A673 (cell line): ENCODE data around the gene TRAF5. TPM values are rescaled to one million over a fixed set of nuclear protein-coding genes. Genes with fewer than 3 reads are reported as not detected.
A peak's percentile ranks its signal among the peaks of the same experiment; 100 is the strongest.

ENCODE experiments used
- BruUV-seq: library from RNA; stranded (reverse); fragments of 400-500 nt; replicated peaks from 2 replicates; lab custom pipeline; 2021; lab: Mats Ljungman, UMichigan
- CTCF ChIA-PET: fragments of 300-600 bp; sonication (Branson Sonifier 250); formaldehyde crosslinking; loops from one replicate; lab custom pipeline; 2022; ENCODE audit warnings: antibody characterized with exemption; lab: Charles Lee
- POLR2A ChIA-PET: fragments of 300-600 bp; sonication (Branson Sonifier 250); formaldehyde crosslinking; loops from one replicate; lab custom pipeline; 2022; ENCODE audit warnings: antibody characterized with exemption; ENCODE audit not compliant: low non-redundant PET; lab: Charles Lee
- DNase-seq: peaks from one replicate; pipeline ENCODE4 v3.0.0-alpha.2; 2015; ENCODE audit warnings: low spot score
- H3K27ac ChIP-seq: fragments of 200-600 bp; sonication (generic); 2 replicates; pipeline ENCODE4 v1.5.1; 2016; ENCODE audit warnings: mixed run types, low read depth, mild to moderate bottlenecking, mixed read lengths, antibody characterized with exemption, low read length; ENCODE audit not compliant: poor library complexity, severe bottlenecking
- H3K27me3 ChIP-seq: fragments of 200-600 bp; sonication (generic); replicated peaks from 2 replicates; pipeline ENCODE4 v1.6.1; 2017; ENCODE audit warnings: mixed run types, low read depth, mild to moderate bottlenecking, mixed read lengths, antibody characterized with exemption, low read length; ENCODE audit not compliant: insufficient read depth, poor library complexity
- H3K36me3 ChIP-seq: fragments of 200-600 bp; sonication (generic); 2 replicates; pipeline ENCODE4 v1.6.1; 2016; ENCODE audit warnings: mixed run types, mild to moderate bottlenecking, mixed read lengths, antibody characterized with exemption, low read length; ENCODE audit not compliant: insufficient read depth, poor library complexity, severe bottlenecking
- H3K4me1 ChIP-seq: fragments of 200-600 bp; sonication (generic); 2 replicates; pipeline ENCODE4 v1.6.1; 2017; ENCODE audit warnings: mixed run types, mild to moderate bottlenecking, mixed read lengths, antibody characterized with exemption, low read length; ENCODE audit not compliant: insufficient read depth, poor library complexity, severe bottlenecking
- H3K4me3 ChIP-seq: fragments of 200-600 bp; sonication (generic); 2 replicates; pipeline ENCODE4 v1.5.1; 2016; ENCODE audit warnings: low read depth, mixed run types, mild to moderate bottlenecking, mixed read lengths, low read length; ENCODE audit not compliant: poor library complexity, severe bottlenecking
- H3K9me3 ChIP-seq: fragments of 200-600 bp; sonication (generic); 2 replicates; pipeline ENCODE4 v1.6.1; 2016; ENCODE audit warnings: mixed run types, low read depth, mild to moderate bottlenecking, mixed read lengths, antibody characterized with exemption, low read length; ENCODE audit not compliant: poor library complexity, severe bottlenecking
- CTCF ChIP-seq: fragments of 300-800, 200-600 bp; sonication (generic); conservative IDR thresholded peaks from 2 replicates; pipeline ENCODE4 v1.5.1; 2017; ENCODE audit warnings: low read depth, mild to moderate bottlenecking, antibody characterized with exemption, low read length, moderate library complexity, mixed read lengths
- EZH2 ChIP-seq: fragments of 200-600 bp; sonication (generic); IDR thresholded peaks from 2 replicates; pipeline ENCODE4 v1.6.1; 2017; ENCODE audit warnings: borderline replicate concordance, low read depth, mild to moderate bottlenecking, mixed read lengths, antibody characterized with exemption, low read length; ENCODE audit not compliant: poor library complexity, severe bottlenecking
- intact Hi-C: fragments of 100-400 bp; cut with micrococcal nuclease; formaldehyde crosslinking; loops from one replicate; pipeline ENCODE4 v1.10.0; 2022; ENCODE audit not compliant: unreplicated experiment
- total RNA-seq: library from RNA; stranded (reverse); gene quantifications from 2 replicates; pipeline ENCODE4 v1.2.3, GENCODE V29; 2021

The TRAF5 gene
- total RNA-seq, 1 experiment from 2014 or later = 7.1 TPM

GRCh38 chr1:211287218-211287617 lies 39.4 kb upstream of the TRAF5 start:
- Histone ChIP-seq H3K9me3 (no peaks in the 10 kb centered on the region), H3K36me3 (peaks cover 43% of the 10 kb centered on the region), H3K27me3 (no peaks in the 10 kb centered on the region), H3K27ac (no peak overlapping the region), H3K4me3 (no peak overlapping the region), H3K4me1 (peaks cover 7% of the 10 kb centered on the region)
- peak; percentile 37 for DNase-seq
- intact Hi-C loops = no loop called here
- ChIA-PET CTCF (no interaction called here), POLR2A (no interaction called here)
- no TSS peak for BruUV-seq
- TF ChIP-seq CTCF (no peak), EZH2 (no peak)

- no peaks in the 10 kb centered on the region for H3K9me3 ChIP-seq
- no peak for TF ChIP-seq EZH2
- CTCF ChIA-PET = no interaction called here
- BruUV-seq = no TSS peak
- H3K36me3 ChIP-seq = peaks cover 60% of the 10 kb centered on the region
- DNase-seq = no peak
- POLR2A ChIA-PET = no interaction called here
- no peak overlapping the region for H3K27ac ChIP-seq
- H3K4me1 ChIP-seq = no peaks in the 10 kb centered on the region
- intact Hi-C loops = no loop called here
- no peak overlapping the region for H3K4me3 ChIP-seq
- H3K27me3 ChIP-seq = no peaks in the 10 kb centered on the region
Measured at GRCh38 chr1:211292411-211292810, 34.2 kb upstream of the TRAF5 start.

GRCh38 chr1:211296396-211296795 lies 30.2 kb upstream of the TRAF5 start:
- peaks cover 41% of the 10 kb centered on the region for H3K36me3 ChIP-seq
- CTCF ChIA-PET = no interaction called here
- no peaks in the 10 kb centered on the region for H3K9me3 ChIP-seq
- DNase-seq = no peak
- no peak overlapping the region for H3K27ac ChIP-seq
- H3K4me1 ChIP-seq = no peaks in the 10 kb centered on the region
- no peaks in the 10 kb centered on the region for H3K27me3 ChIP-seq
- intact Hi-C loops = no loop called here
- no peak for TF ChIP-seq CTCF
- TF ChIP-seq EZH2 = no peak
- BruUV-seq = no TSS peak
- POLR2A ChIA-PET = no interaction called here
- H3K4me3 ChIP-seq = no peak overlapping the region

GRCh38 chr1:211305044-211305443 lies 21.6 kb upstream of the TRAF5 start:
- Histone ChIP-seq H3K36me3 (peaks cover 9% of the 10 kb centered on the region), H3K4me1 (peaks cover 9% of the 10 kb centered on the region), H3K27me3 (no peaks in the 10 kb centered on the region), H3K9me3 (no peaks in the 10 kb centered on the region), H3K4me3 (no peak overlapping the region), H3K27ac (no peak overlapping the region)
- BruUV-seq = no TSS peak
- ChIA-PET CTCF (no interaction called here), POLR2A (no interaction called here)
- no peak for TF ChIP-seq CTCF
- TF ChIP-seq EZH2 = no peak
- DNase-seq = peak; percentile 71
- intact Hi-C loops = loop anchor here (1.0 kb wide), 1 partner anchor 46 kb away; the partner anchor contains the start of gene RCOR3
